ENCODE measurements around the gene TMSB10.

DNA sequence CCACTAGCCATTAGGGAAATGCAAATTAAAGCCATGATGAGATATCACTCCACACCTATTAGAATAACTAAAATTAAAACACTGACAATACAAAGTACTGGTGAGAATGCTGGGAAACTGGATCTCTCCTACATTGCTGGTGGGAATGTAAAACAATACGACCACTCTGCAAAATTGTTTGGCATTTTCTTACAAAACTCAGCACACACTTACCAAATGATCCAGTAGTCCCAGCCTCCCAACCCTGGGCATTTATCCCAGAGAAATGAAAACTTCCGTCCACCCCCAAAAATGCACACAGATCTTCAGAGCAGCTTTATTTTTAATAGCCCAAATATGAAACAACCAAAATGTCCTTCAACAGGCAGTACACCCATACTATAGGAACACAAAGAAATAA, 8.9 kb upstream of the TMSB10 start:
- no peak for TF ChIP-seq CTCF (IDR thresholded peaks at IDR 0.05)
- no peak for TF ChIP-seq MLX (CRISPR knock-in tag; IDR thresholded peaks at IDR 0.05)
- no peak for TF ChIP-seq TEAD4 (CRISPR knock-in tag; IDR thresholded peaks at IDR 0.05)
- TF ChIP-seq, protein P1, sequence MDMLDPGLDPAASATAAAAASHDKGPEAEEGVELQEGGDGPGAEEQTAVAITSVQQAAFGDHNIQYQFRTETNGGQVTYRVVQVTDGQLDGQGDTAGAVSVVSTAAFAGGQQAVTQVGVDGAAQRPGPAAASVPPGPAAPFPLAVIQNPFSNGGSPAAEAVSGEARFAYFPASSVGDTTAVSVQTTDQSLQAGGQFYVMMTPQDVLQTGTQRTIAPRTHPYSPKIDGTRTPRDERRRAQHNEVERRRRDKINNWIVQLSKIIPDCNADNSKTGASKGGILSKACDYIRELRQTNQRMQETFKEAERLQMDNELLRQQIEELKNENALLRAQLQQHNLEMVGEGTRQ (CRISPR knock-in tag; IDR thresholded peaks at IDR 0.05) = no peak
- TF ChIP-seq HMGXB4 (CRISPR knock-in tag; IDR thresholded peaks at IDR 0.05) = no peak
- no peak for TF ChIP-seq RELA (CRISPR knock-in tag; IDR thresholded peaks at IDR 0.05; ENCODE audit: borderline replicate concordance)
- TF ChIP-seq, protein P2, sequence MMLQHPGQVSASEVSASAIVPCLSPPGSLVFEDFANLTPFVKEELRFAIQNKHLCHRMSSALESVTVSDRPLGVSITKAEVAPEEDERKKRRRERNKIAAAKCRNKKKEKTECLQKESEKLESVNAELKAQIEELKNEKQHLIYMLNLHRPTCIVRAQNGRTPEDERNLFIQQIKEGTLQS (CRISPR knock-in tag; conservative IDR thresholded peaks at IDR 0.05) = no peak
- TF ChIP-seq NFYB (CRISPR knock-in tag; conservative IDR thresholded peaks at IDR 0.05; ENCODE audit: low read depth) = no peak
- no peak for TF ChIP-seq ZBTB21 (CRISPR knock-in tag; IDR thresholded peaks at IDR 0.05; ENCODE audit: borderline replicate concordance)
